HPDE6-E6E7 (cell line): ENCODE data around the gene BTBD10.
"Not testable (repeated sequence)": the region's sequence is repeated elsewhere in the genome, so short reads cannot be mapped to it uniquely, and the experiment has no call there.

Source experiments
- DNase-seq: peaks from one replicate; pipeline ENCODE4 v3.0.0; 2011; ENCODE audit warnings: missing footprints; ENCODE audit errors: extremely low spot score

Gene BTBD10

GRCh38 chr11:13440100-13440855, 22.7 kb downstream of the BTBD10 start:
- DNase-seq, result peak; percentile 37

- no peak for DNase-seq
Measured at GRCh38 chr11:13438291-13438690, 24.7 kb downstream of the BTBD10 start.

GRCh38 chr11:13436836-13437235, 26.2 kb downstream of the BTBD10 start:
- not testable (repeated sequence) for DNase-seq

GRCh38 chr11:13434247-13435205, 28.5 kb downstream of the BTBD10 start:
- no peak for DNase-seq

- no peak for DNase-seq
Measured at GRCh38 chr11:13433437-13433836, 29.6 kb downstream of the BTBD10 start.

- DNase-seq, result no peak
Measured at GRCh38 chr11:13429836-13430235, 33.2 kb downstream of the BTBD10 start.

GRCh38 chr11:13429288-13429687, 33.7 kb downstream of the BTBD10 start:
- no peak for DNase-seq

- DNase-seq, result no peak
Measured at GRCh38 chr11:13427440-13427839, 35.6 kb downstream of the BTBD10 start.

GRCh38 chr11:13423372-13423771, 39.6 kb downstream of the BTBD10 start:
- DNase-seq, result no peak

- no peak for DNase-seq
Measured at GRCh38 chr11:13421561-13421960, 41.5 kb downstream of the BTBD10 start.

GRCh38 chr11:13415201-13415600, 47.8 kb downstream of the BTBD10 start:
- no peak for DNase-seq

- no peak for DNase-seq
Measured at GRCh38 chr11:13405220-13405619, 57.8 kb downstream of the BTBD10 start.

- DNase-seq, result not testable (repeated sequence)
Measured at GRCh38 chr11:13398335-13398734, 64.7 kb downstream of the BTBD10 start.

GRCh38 chr11:13391217-13391616, 71.8 kb downstream of the BTBD10 start:
- no peak for DNase-seq

GRCh38 chr11:13388741-13389140, 74.3 kb downstream of the BTBD10 start:
- DNase-seq, result no peak

GRCh38 chr11:13386567-13386966, 76.5 kb downstream of the BTBD10 start:
- DNase-seq, result no peak

- peak; percentile 8 for DNase-seq
Measured at GRCh38 chr11:13384908-13385640, 77.9 kb downstream of the BTBD10 start.

GRCh38 chr11:13382751-13383150, 80.3 kb downstream of the BTBD10 start:
- DNase-seq, result no peak

GRCh38 chr11:13380731-13381130, 82.3 kb downstream of the BTBD10 start:
- no peak for DNase-seq

- DNase-seq, result no peak
Measured at GRCh38 chr11:13378316-13378715, 84.7 kb downstream of the BTBD10 start.

- no peak for DNase-seq
Measured at GRCh38 chr11:13376838-13377237, 86.2 kb downstream of the BTBD10 start.

GRCh38 chr11:13376402-13376801, 86.6 kb downstream of the BTBD10 start:
- DNase-seq, result no peak
